Fibroblast of peridontal ligament (primary cell): Measurements from ENCODE around the gene DAPK2.
"Not testable (repeated sequence)": the region's sequence is repeated elsewhere in the genome, so short reads cannot be mapped to it uniquely, and the experiment has no call there.

Experiments used
- DNase-seq: peaks from one replicate; pipeline ENCODE4 v3.0.0-alpha.2; 2010; ENCODE audit errors: extremely low read depth

Gene DAPK2

GRCh38 chr15:63915209-63915872 lies 130.9 kb downstream of the DAPK2 start:
- DNase-seq: no peak

DNA sequence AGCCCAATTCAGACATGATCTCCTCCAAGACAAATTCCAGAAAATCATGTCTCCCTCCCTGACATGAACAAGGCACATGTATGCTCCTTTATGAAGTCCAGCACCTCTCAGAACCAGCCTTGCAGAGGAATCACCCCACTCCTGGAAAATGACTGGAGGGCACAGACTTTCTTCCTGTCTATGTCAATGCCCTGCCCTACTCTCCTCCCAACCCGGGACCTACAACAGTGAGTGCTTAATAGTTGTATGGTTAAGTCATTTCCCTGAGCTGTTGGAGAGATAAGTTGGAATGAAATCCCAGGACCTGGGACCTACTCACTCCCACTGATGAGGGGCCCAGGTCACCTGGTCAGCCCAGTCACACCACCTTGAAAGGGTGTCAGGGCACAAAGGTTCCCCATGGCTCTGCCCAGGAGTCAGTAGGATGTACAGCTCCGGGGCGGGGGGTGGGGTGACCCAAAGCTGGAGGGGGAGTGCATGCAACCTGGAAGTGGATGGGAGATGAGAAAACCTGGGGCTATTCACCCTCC lies 132.4 kb downstream of the DAPK2 start:
- DNase-seq: no peak

GRCh38 chr15:63913336-63913735 lies 132.9 kb downstream of the DAPK2 start:
- no peak for DNase-seq

DNA sequence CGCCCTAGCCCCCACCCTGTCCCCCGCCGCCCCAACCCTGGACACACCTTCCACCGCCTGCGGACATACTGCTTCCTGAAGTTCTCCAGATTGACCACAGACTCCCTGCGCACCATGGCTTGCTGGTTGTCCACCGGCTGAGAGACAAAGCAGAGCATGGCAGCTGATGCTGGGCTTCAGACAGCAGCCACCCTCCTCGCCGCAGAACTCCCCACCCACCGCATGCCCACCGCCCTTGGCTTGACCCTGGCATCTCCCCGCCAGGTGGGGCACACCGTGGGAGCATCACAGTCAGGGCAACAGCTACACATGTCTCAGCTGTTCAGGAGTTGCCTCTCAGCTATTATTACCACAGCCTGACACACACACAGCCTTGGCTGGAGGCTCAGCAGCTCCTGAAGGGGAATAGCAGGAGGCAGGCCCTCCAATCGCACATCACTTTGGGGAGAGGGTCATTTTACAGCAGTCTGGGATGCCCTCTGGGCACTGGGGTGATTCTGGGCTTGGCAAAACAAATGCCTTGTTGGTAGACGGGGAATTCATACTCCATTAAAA lies 134.1 kb downstream of the DAPK2 start:
- no peak for DNase-seq

DNA sequence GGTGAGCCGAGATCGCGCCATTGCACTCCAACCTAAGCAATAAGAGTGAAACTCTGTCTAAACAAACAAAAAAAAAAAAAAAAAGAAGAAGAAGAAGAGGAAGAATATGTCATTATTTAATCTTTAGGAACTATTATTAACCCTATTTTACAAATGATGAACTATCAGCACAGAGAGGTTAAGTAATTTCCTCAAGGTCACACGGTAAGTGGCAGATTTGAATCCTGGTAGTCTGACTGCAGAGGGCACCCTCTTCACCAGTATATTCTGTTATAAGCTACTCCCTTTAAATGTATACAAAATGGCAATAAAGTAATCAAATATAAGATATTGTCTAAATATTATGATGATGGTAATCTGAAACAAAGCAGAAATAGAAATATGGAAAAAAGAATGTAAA lies 135.1 kb downstream of the DAPK2 start:
- no peak for DNase-seq

- DNase-seq: peak; percentile 83
These were observed 136.4 kb downstream of the DAPK2 start for GRCh38 chr15:63909819-63910437.

- DNase-seq: no peak
These were observed 137.3 kb downstream of the DAPK2 start for GRCh38 chr15:63908991-63909390.

GRCh38 chr15:63908281-63908680 lies 138.0 kb downstream of the DAPK2 start:
- DNase-seq: no peak

DNA sequence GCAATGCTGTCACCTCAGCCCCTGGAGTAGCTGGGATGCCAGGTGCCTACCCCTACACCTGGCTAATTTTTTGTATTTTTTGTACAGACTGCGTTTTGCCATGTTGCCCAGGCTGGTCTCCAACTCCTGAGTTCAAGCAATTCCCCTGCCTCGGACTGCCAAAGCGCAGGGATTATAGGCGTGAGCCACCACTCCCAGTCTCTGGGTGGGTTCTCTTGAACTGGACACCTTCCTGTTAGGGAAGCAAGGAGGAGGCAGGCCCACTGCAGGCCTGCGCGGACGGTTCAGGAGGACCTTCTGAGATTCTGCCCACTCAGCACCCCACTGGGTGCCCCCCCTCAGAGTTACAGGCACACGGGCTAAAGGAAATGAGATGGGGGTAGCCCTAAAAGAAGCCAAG lies 138.8 kb downstream of the DAPK2 start:
- DNase-seq: no peak

DNA sequence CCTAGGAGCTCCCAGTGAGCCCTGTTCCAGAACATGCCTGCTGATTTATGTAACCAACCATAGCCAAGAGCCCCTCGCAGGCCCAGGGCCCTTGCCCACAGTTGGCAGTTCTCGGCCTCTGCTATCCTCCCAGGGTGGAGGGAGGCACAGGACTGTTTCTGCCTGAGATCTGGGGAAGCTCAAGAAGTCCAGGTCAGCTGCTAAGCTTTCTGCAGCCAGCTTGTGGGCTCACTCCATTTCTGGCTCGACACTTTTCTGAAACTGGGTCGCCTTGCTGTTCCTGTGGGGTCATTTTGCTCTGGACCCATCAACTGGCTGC lies 140.1 kb downstream of the DAPK2 start:
- DNase-seq: no peak

GRCh38 chr15:63905558-63906265 lies 140.6 kb downstream of the DAPK2 start:
- no peak for DNase-seq

DNA sequence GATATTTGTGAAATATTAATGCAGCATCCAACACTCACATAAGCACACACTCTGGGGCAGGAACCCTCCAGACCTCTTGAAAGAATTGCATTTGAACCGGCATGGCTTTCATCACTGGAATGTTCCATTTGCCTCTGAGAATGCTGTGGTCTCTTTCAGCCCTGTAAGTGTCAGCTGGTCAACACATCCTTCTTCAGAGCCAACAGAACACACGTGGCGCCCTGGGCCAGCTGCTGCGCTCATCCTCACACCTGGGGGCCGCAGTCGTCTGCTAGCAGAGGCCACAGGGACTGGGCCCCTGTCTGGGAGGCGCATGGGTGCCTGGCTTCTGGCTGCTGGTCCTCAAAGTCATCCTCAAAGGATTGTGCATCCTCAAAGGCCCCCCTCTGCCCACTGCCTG lies 141.2 kb downstream of the DAPK2 start:
- DNase-seq: no peak

DNA sequence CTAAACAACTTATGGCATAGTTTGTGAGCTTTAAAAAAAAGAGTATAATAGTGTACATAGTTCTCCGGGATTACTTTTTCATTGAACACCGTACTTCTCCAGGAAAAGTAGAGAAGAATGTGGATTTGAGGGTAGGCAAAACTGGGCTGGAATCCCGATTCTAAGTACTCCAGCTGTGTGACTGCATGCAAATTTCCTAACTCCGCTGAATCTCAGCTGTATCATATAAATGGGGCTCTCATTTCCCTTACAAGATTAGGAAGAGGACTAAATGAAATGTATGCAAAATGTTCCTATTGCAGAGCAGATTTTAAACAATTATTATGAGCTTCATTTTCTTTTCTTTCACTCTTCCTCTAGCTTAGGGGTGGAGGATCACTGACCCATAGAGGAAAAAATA lies 142.2 kb downstream of the DAPK2 start:
- DNase-seq: no peak

DNA sequence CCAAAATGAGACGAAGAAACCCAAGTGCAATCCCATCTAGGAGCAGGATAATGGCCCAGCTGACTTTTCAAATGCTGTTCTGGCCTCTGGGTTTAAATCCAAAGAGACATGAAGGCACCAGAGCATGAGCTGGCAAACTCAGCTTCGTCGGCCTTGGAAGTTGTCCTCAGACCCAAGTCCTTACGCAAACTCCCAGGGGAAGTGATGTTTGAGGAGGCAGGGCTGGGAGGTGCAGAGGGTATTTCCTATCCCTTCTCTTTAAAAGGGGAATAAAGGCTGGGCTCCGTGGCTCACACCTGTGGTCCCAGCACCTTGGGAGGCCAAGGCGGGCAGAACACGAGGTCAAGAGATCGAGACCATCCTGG lies 143.6 kb downstream of the DAPK2 start:
- DNase-seq: no peak

- no peak for DNase-seq
These were observed 144.2 kb downstream of the DAPK2 start for GRCh38 chr15:63901912-63902670.

GRCh38 chr15:63900306-63900705 lies 146.0 kb downstream of the DAPK2 start:
- no peak for DNase-seq

GRCh38 chr15:63899606-63900005 lies 146.7 kb downstream of the DAPK2 start:
- not testable (repeated sequence) for DNase-seq

DNA sequence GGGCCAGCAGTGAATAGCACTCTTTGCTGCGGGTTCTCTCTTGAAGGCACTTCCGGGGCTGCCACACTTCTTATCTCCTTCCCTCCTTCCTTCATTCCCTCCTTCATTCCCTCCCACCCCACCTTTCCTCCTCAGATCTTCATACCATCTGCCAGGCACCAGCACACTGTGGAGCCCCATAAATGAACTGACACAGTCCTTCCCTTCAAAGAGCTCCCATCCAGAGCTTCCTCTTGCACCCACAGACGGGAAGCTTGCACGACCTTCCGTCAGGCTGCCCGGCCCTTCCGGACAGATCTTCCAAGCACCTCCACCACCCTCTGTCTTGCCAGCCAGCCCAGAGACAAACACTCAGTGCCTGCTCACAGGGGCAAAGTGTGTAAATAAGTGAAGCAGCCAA lies 147.1 kb downstream of the DAPK2 start:
- no peak for DNase-seq

DNA sequence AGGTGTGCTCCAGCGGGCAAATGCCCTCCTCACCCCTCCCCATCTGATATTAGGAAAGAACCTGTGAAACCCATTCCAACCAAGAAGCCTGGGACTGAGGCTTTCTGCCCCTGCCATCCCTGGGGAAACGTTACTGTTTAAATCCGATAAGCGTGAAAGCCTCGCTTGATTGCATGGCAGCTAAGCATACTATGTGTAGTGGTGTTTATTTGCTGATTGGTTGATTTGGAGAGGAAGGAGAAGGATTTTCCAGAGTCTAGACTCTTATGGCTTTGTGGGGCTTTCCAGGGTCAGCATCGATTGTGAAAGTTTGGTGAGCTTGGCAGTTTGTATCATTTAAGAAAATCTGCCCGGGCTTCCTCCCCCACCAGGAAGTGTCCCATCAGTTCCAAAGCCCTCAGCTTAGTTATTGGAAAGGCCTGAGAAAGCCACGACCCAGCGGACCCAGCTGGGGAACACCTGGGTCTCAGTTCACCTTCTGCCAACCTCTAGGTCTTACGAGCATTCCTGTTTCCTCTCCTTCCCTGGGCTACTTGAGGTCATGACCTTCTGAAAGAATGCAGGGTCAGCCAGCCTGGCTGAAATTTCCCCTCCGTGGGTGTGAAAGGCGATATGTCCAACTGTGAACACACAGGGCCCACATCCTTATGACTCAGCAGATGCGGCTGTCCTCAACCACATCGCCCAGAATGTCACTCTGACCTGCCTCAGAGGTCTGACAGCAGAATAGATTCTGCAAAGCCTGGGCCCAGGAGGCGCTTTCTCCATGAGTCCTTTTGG lies 149.8 kb downstream of the DAPK2 start:
- peak; percentile 66 for DNase-seq

DNA sequence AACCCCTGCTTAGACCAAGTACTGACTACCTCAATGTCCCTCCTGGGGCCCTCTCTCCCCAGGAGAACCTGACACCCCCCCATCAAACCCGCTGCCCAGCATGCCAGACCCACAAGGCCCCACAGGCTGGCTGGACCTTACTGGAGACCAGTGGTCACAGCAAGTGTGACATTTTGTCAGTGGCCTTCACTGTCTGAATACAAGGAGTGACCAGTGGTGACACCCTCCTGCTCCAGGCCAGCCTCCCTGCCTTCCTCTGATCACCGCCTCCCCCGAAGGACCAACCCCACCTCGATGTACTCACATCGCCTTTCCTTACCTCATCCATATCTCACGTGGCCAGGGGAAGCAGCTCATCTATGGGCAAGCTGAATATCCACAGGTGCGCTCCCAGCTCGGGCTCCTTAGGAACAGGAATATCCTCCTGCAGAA lies 150.5 kb downstream of the DAPK2 start:
- DNase-seq: no peak

GRCh38 chr15:63895194-63895593 lies 151.1 kb downstream of the DAPK2 start:
- DNase-seq: no peak

- no peak for DNase-seq
These were observed 151.7 kb downstream of the DAPK2 start for GRCh38 chr15:63894662-63894949.
